Activated naive CD8-positive, alpha-beta T cell treated with anti-CD3 and anti-CD28 coated beads, Interleukin-2, amount 50 U/mL, for 16 hours (primary cell): ENCODE data around the gene COL23A1.

Experiments
- DNase-seq: peaks from one replicate; pipeline ENCODE4 v3.0.0-alpha.2; 2020; ENCODE audit warnings: low read depth, low spot score

The COL23A1 gene

GRCh38 chr5:178398901-178399700, 191.1 kb downstream of the COL23A1 start:
- DNase-seq, result no peak

GRCh38 chr5:178396796-178397720, 193.1 kb downstream of the COL23A1 start:
- DNase-seq, result no peak

- DNase-seq, result no peak
Observed at GRCh38 chr5:178394074-178394473, 196.1 kb downstream of the COL23A1 start.

GRCh38 chr5:178392931-178393394, 197.2 kb downstream of the COL23A1 start:
- no peak for DNase-seq

GRCh38 chr5:178392386-178392785, 197.8 kb downstream of the COL23A1 start:
- DNase-seq, result no peak

GRCh38 chr5:178391480-178391879, 198.7 kb downstream of the COL23A1 start:
- DNase-seq, result no peak

- DNase-seq, result no peak
Observed at GRCh38 chr5:178389796-178390195, 200.4 kb downstream of the COL23A1 start.

- no peak for DNase-seq
Observed at GRCh38 chr5:178389026-178389729, 201.0 kb downstream of the COL23A1 start.

- DNase-seq, result no peak
Observed at GRCh38 chr5:178388386-178389025, 201.7 kb downstream of the COL23A1 start.

GRCh38 chr5:178387856-178388190, 202.4 kb downstream of the COL23A1 start:
- no peak for DNase-seq

- no peak for DNase-seq
Observed at GRCh38 chr5:178387061-178387855, 202.9 kb downstream of the COL23A1 start.

GRCh38 chr5:178386336-178386931, 203.8 kb downstream of the COL23A1 start:
- no peak for DNase-seq

- DNase-seq, result no peak
Observed at GRCh38 chr5:178385496-178385890, 204.7 kb downstream of the COL23A1 start.

GRCh38 chr5:178384816-178385495, 205.2 kb downstream of the COL23A1 start:
- DNase-seq, result no peak

GRCh38 chr5:178383919-178384815, 206.0 kb downstream of the COL23A1 start:
- DNase-seq, result no peak

- no peak for DNase-seq
Observed at GRCh38 chr5:178383301-178383918, 206.8 kb downstream of the COL23A1 start.

GRCh38 chr5:178382754-178383164, 207.4 kb downstream of the COL23A1 start:
- no peak for DNase-seq
